NCI-H1694 (cell line): ENCODE results near the gene MIS18BP1.
A peak's percentile ranks its signal among the peaks of the same experiment; 100 is the strongest.
"Not testable (repeated sequence)": the region's sequence is repeated elsewhere in the genome, so short reads cannot be mapped to it uniquely, and the experiment has no call there.

Experiments
- DNase-seq: peaks from one replicate; lab custom pipeline; 2025; lab: John Stamatoyannopoulos, UW

The MIS18BP1 gene

GRCh38 chr14:45246151-45246550 is 6.9 kb downstream of the MIS18BP1 start:
- DNase-seq = no peak

GRCh38 chr14:45242706-45243105 is 10.3 kb downstream of the MIS18BP1 start:
- no peak for DNase-seq

- no peak for DNase-seq
Observed at GRCh38 chr14:45238988-45239387, 14.0 kb downstream of the MIS18BP1 start.

- DNase-seq = no peak
Observed at GRCh38 chr14:45227566-45227965, 25.4 kb downstream of the MIS18BP1 start.

- no peak for DNase-seq
Observed at GRCh38 chr14:45222485-45223262, 30.3 kb downstream of the MIS18BP1 start.

- not testable (repeated sequence) for DNase-seq
Observed at GRCh38 chr14:45214341-45214740, 38.7 kb downstream of the MIS18BP1 start.

GRCh38 chr14:45213716-45214115 is 39.3 kb downstream of the MIS18BP1 start:
- not testable (repeated sequence) for DNase-seq

GRCh38 chr14:45212231-45212630 is 40.8 kb downstream of the MIS18BP1 start:
- DNase-seq = no peak

GRCh38 chr14:45211295-45211694 is 41.7 kb downstream of the MIS18BP1 start:
- no peak for DNase-seq

- DNase-seq = no peak
Observed at GRCh38 chr14:45210159-45210558, 42.8 kb downstream of the MIS18BP1 start.

GRCh38 chr14:45204241-45204640 is 48.8 kb downstream of the MIS18BP1 start:
- no peak for DNase-seq

- DNase-seq = peak; percentile 42
Observed at GRCh38 chr14:45201905-45202304, 51.1 kb downstream of the MIS18BP1 start.

- no peak for DNase-seq
Observed at GRCh38 chr14:45199230-45199629, 53.8 kb downstream of the MIS18BP1 start.

GRCh38 chr14:45198551-45198950 is 54.5 kb downstream of the MIS18BP1 start:
- DNase-seq = no peak

GRCh38 chr14:45194964-45195363 is 58.0 kb downstream of the MIS18BP1 start:
- no peak for DNase-seq

GRCh38 chr14:45185100-45185814 is 67.7 kb downstream of the MIS18BP1 start:
- DNase-seq = no peak

- DNase-seq = no peak
Observed at GRCh38 chr14:45181806-45182205, 71.2 kb downstream of the MIS18BP1 start.

GRCh38 chr14:45181329-45181728 is 71.7 kb downstream of the MIS18BP1 start:
- no peak for DNase-seq

GRCh38 chr14:45177076-45177475 is 75.9 kb downstream of the MIS18BP1 start:
- no peak for DNase-seq

GRCh38 chr14:45169906-45170305 is 83.1 kb downstream of the MIS18BP1 start:
- no peak for DNase-seq

GRCh38 chr14:45156067-45156466 is 96.9 kb downstream of the MIS18BP1 start:
- DNase-seq = no peak
